Measurements from ENCODE around the gene ZBED2. TPM values are rescaled to one million over a fixed set of nuclear protein-coding genes. Genes with fewer than 3 reads are reported as not detected.

Gene ZBED2
- total RNA-seq, 4 donors from 2014 or later = 2.3 to 4.5 (median 3.8) TPM; not detected in 1

DNA sequence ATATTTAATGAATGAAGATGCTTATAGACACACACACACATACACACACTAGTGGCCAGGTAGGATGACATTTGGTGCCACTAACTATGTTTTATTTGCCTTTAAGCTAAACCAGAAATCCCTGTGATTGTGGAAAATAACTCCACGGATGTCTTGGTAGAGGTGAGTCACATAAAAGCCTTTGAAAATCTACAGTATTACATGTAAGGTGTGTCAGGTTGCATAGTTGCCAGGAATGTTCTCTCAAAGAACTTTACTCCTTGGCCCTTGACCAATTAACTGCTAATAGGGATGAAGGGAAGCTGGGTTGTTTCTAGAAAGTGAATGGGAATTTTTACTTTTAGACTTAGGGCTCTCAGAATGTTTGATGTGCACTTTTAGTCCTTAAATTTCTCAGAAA lies 9.9 kb downstream of the ZBED2 start:
- TF ChIP-seq, protein P1, sequence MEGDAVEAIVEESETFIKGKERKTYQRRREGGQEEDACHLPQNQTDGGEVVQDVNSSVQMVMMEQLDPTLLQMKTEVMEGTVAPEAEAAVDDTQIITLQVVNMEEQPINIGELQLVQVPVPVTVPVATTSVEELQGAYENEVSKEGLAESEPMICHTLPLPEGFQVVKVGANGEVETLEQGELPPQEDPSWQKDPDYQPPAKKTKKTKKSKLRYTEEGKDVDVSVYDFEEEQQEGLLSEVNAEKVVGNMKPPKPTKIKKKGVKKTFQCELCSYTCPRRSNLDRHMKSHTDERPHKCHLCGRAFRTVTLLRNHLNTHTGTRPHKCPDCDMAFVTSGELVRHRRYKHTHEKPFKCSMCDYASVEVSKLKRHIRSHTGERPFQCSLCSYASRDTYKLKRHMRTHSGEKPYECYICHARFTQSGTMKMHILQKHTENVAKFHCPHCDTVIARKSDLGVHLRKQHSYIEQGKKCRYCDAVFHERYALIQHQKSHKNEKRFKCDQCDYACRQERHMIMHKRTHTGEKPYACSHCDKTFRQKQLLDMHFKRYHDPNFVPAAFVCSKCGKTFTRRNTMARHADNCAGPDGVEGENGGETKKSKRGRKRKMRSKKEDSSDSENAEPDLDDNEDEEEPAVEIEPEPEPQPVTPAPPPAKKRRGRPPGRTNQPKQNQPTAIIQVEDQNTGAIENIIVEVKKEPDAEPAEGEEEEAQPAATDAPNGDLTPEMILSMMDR (IDR thresholded peaks at IDR 0.05) = no peak
- no peak for TF ChIP-seq EP300 (IDR thresholded peaks at IDR 0.05)
- no peak for TF ChIP-seq POLR2AphosphoS5 (IDR thresholded peaks at IDR 0.05)
- no peak for TF ChIP-seq POLR2A (IDR thresholded peaks at IDR 0.05)
- no peak for DNase-seq (ENCODE audit: low spot score in 2 of 2)
- 44% methylated on average over 1 of the region's 1 CpG for WGBS
- Histone ChIP-seq H3K27me3 (no peaks in the 10 kb centered on the region), H3K9me3 (no peaks in the 10 kb centered on the region), H3K36me3 (no peaks in the 10 kb centered on the region), H3K4me3 (no peak overlapping the region), H3K4me1 (peaks cover 7% of the 10 kb centered on the region), H3K27ac (no peak overlapping the region)

DNA sequence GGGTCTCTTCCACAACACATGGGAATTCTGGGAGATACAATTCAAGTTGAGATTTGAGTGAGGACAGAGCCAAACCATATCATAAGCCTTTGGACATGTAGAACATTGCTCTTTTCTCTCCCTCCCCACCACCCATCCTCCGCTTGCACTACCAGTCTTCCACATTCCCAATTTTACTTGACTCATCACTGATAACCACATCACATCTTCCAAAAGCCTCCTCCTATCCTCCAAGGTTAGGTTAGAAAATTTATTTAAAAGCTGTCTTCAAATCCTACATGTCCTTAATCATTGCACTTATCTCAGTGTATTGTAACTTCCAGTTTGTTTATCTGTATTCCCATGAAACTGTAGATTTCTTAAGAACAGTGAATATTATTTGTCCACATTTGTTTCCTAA lies 10.4 kb downstream of the ZBED2 start:
- no peak overlapping the region for H3K4me3 ChIP-seq
- H3K9me3 ChIP-seq = no peaks in the 10 kb centered on the region
- H3K36me3 ChIP-seq = no peaks in the 10 kb centered on the region
- no peaks in the 10 kb centered on the region for H3K27me3 ChIP-seq
- DNase-seq (ENCODE audit: low spot score in 2 of 2) = no peak
- no peak overlapping the region for H3K27ac ChIP-seq
- 59% methylated on average over 1 of the region's 1 CpG for WGBS
- H3K4me1 ChIP-seq = peaks cover 7% of the 10 kb centered on the region
- TF ChIP-seq POLR2A (IDR thresholded peaks at IDR 0.05) (no peak), EP300 (IDR thresholded peaks at IDR 0.05) (no peak), POLR2AphosphoS5 (IDR thresholded peaks at IDR 0.05) (no peak)
- TF ChIP-seq, protein P1 (IDR thresholded peaks at IDR 0.05) = no peak

DNA sequence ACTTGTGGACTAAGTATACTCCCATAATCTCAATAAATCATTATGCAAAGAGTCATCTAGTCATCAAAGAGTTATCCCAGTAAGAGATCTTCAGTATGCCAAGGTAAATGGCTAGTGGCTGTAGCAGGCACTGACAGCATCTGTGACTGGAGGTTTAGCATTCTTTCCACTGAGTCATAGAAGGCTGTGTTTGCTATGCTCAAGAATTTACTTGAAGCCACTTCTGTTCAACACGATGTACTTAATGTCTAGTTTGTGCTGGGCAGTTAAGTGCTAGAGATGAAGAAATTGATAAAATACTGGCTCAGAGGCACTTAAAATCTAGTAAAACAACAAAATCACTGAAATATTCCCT lies 13.0 kb downstream of the ZBED2 start:
- Histone ChIP-seq H3K4me3 (no peak overlapping the region), H3K36me3 (no peaks in the 10 kb centered on the region), H3K27me3 (no peaks in the 10 kb centered on the region), H3K9me3 (no peaks in the 10 kb centered on the region), H3K27ac (no peak overlapping the region), H3K4me1 (peaks cover 7% of the 10 kb centered on the region)
- no peak for DNase-seq (ENCODE audit: low spot score in 2 of 2)
- no peak for TF ChIP-seq POLR2AphosphoS5 (IDR thresholded peaks at IDR 0.05)
- TF ChIP-seq POLR2A (IDR thresholded peaks at IDR 0.05) = no peak
- no peak for TF ChIP-seq EP300 (IDR thresholded peaks at IDR 0.05)
- TF ChIP-seq, protein P1 (IDR thresholded peaks at IDR 0.05) = no peak
- WGBS = 54% methylated on average over 1 of the region's 1 CpG

DNA sequence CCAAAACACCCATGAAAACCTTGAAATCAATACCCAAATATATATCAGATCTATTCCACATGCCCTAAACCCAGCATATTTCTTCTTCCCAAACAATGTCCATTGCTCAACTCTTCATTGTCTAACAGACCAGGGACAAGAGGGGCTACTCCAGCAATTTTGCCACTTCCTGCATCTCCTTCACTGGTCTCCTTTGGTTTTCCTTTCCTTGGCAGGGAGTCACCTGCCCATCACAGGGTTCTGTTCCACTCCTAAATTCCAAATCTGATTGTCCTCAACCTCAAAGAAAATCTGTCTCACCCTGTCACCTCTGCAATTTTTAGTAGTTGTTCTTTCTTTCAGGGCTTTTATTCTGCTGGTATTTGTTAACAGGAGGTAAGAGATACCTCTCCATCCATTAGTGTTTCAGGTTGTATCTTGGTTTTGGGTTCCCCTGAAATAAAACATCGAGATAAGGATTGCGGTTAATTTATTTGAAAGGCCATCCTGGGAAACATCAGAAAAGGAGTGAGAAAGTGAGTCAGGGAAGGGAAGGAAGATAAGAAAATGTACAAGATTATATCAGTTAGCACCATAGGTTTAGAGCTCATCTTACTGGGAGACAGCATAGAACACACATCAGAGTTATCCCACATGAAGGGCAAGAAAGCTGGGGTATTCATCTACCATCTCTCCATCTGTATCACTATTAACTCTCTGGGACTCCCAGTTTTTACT lies 13.6 kb downstream of the ZBED2 start:
- no peak for DNase-seq (ENCODE audit: low spot score in 2 of 2)
- H3K36me3 ChIP-seq = no peaks in the 10 kb centered on the region
- H3K4me3 ChIP-seq = no peak overlapping the region
- no peaks in the 10 kb centered on the region for H3K9me3 ChIP-seq
- peaks cover 7% of the 10 kb centered on the region for H3K4me1 ChIP-seq
- 96% methylated on average over 2 of the region's 2 CpGs for WGBS
- no peak for TF ChIP-seq POLR2AphosphoS5 (IDR thresholded peaks at IDR 0.05)
- no peak overlapping the region for H3K27ac ChIP-seq
- no peaks in the 10 kb centered on the region for H3K27me3 ChIP-seq

DNA sequence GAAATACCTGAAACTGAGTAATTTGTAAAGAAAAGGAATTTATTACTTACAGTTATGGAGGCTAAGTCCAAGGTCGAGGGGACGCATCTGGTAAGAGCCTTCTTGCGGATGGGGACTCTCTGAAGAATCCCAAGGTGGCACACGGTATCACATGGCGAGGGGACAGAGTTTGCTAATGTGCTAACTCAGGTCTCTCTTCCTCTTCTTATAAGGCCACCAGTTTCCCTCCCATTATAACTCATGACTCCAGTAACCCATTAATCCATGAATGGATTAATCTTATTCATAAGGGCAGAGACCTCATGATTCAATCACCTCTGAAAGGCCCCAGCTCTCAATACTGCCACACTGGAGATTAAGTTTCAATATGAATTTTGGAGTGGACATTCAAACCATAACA lies 15.7 kb downstream of the ZBED2 start:
- no peak for DNase-seq (ENCODE audit: low spot score in 2 of 2)
- H3K27ac ChIP-seq = no peak overlapping the region
- H3K9me3 ChIP-seq = no peaks in the 10 kb centered on the region
- 91% methylated on average over 5 of the region's 5 CpGs for WGBS
- TF ChIP-seq POLR2A (IDR thresholded peaks at IDR 0.05) (no peak), POLR2AphosphoS5 (IDR thresholded peaks at IDR 0.05) (no peak), EP300 (IDR thresholded peaks at IDR 0.05) (no peak)
- TF ChIP-seq, protein P1 (IDR thresholded peaks at IDR 0.05) = no peak
- H3K4me1 ChIP-seq = peaks cover under 1% of the 10 kb centered on the region
- no peak overlapping the region for H3K4me3 ChIP-seq
- no peaks in the 10 kb centered on the region for H3K27me3 ChIP-seq
- H3K36me3 ChIP-seq = no peaks in the 10 kb centered on the region

DNA sequence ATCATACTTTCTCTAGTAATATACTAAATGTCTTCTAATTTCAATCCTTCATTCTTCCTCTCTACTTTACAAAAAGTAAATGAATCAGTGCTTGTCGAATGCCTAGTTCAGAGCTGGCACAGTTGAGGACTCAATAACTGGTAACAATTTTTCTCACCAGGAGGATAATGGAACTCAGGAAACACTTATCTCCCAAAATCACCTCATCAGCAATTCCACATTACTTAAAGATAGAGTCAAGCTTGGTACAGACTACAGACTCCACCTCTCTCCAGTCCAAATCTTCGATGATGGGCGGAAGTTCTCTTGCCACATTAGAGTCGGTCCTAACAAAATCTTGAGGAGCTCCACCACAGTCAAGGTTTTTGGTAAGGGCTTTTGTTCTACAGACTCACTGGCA lies 16.3 kb downstream of the ZBED2 start:
- H3K4me3 ChIP-seq = no peak overlapping the region
- H3K27ac ChIP-seq = no peak overlapping the region

More for the DNA sequence above, 16.3 kb downstream of the ZBED2 start:
- TF ChIP-seq, protein P1 (IDR thresholded peaks at IDR 0.05) = no peak
- TF ChIP-seq EP300 (IDR thresholded peaks at IDR 0.05) (no peak), POLR2A (IDR thresholded peaks at IDR 0.05) (no peak), POLR2AphosphoS5 (IDR thresholded peaks at IDR 0.05) (no peak)
- no peak for DNase-seq (ENCODE audit: low spot score in 2 of 2)
- no peaks in the 10 kb centered on the region for H3K36me3 ChIP-seq
- no peaks in the 10 kb centered on the region for H3K27me3 ChIP-seq
- no peaks in the 10 kb centered on the region for H3K9me3 ChIP-seq
- WGBS = 79% methylated on average over 4 of the region's 4 CpGs
- H3K4me1 ChIP-seq = no peaks in the 10 kb centered on the region
